ENCODE measurements around the gene USP36.

DNA sequence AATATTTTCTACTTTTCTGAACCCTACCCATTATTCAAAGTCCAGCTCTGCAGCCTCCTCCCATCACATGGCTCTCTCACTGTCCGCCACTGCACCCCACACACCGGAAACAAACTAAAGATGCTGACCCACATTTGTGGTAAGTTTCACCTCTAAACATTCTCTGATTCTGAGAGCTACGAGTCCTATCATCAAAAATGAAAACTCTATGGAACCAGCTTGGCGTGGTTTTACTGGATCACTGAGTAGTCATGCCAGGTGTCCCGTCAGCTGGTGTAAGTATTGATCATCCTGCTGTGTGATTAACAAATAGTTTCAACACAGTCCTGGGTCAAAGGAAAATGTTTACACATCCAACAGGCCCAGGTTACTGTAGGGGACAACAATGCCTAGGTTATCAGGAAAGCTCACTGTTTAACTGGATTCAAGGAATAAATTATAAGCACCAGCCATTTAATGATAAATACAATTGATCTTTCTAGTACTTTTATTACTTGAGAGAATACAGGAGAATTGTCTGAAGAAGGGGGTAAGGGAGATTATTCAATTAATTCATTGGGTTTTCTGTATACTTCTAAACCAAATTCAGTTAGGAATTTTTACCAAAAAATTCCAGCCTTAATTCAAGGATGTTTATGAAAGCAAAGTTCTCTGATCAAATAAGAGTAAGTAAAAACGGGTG lies 92.4 kb downstream of the USP36 start:
- TF ChIP-seq GATA2 (IDR thresholded peaks at IDR 0.05; ENCODE audit: low read depth, low read length), result no peak
- no peak for TF ChIP-seq GATA3 (IDR thresholded peaks at IDR 0.05; ENCODE audit: low read depth, low read length)

Data from SH-SY5Y (cell line).